ENCODE data around the gene SYTL5. TPM values are rescaled to one million over a fixed set of nuclear protein-coding genes. Genes with fewer than 3 reads are reported as not detected.

The SYTL5 gene
- polyA plus RNA-seq, 1 donor (not counting 4 experiments of a cell fraction or from before 2014, with no cell fraction given), result 0.09 TPM

DNA sequence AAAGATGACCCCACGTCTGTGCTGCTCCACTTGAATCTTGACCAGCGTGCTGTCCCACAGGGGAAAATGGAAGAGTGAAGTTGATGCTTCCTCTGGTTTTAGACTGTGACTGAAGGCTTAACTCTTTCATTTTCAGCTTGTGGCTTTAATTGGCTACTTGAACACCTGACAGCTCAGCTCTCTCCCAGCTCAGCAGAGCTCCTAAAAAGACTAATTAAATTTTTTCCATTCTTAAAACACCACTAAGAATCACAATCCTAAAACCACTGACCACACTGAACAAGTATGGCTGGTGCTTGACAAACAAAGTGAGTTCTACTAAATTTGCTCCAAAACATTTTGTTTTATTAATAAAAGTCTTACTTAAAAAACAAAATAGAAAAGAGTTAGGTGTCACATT, 142.7 kb downstream of the SYTL5 start:
- H3K9me1 ChIP-seq (ENCODE audit: control insufficient read depth, extremely low read depth, insufficient read depth, low read length), result no peaks in the 10 kb centered on the region
- H3K9ac ChIP-seq (ENCODE audit: control insufficient read depth, extremely low read depth, insufficient read depth, low read length), result no peak overlapping the region
- no peak for FAIRE-seq
- DNase-seq (ENCODE audit: low read depth, low spot score), result no peak
- H3K27me3 ChIP-seq (ENCODE audit: control insufficient read depth, extremely low read depth, insufficient read depth, low read length), result no peaks in the 10 kb centered on the region
- H3K36me3 ChIP-seq (ENCODE audit: control insufficient read depth in 2 of 2, extremely low read depth in 1 of 2, insufficient read depth in 2 of 2, low read length in 2 of 2), result no peaks in the 10 kb centered on the region
- no peaks in the 10 kb centered on the region for H3K79me2 ChIP-seq (ENCODE audit: control insufficient read depth, insufficient read depth, low read length)
- no peaks in the 10 kb centered on the region for H4K20me1 ChIP-seq (ENCODE audit: control insufficient read depth, extremely low read depth, insufficient read depth, low read length)
- no peak overlapping the region for H3K4me3 ChIP-seq (ENCODE audit: control insufficient read depth in 2 of 3, extremely low read depth in 1 of 3, insufficient read depth in 2 of 3, low read depth in 1 of 3, low read length in 3 of 3)
- no peak overlapping the region for H3K27ac ChIP-seq (ENCODE audit: control insufficient read depth, insufficient read depth, low read length)
- dilution Hi-C loops (cut with MboI; ENCODE audit: extremely low pct_ligation_motif_present, low sequenced_read_pairs), result no loop called here
- TF ChIP-seq, protein P1, sequence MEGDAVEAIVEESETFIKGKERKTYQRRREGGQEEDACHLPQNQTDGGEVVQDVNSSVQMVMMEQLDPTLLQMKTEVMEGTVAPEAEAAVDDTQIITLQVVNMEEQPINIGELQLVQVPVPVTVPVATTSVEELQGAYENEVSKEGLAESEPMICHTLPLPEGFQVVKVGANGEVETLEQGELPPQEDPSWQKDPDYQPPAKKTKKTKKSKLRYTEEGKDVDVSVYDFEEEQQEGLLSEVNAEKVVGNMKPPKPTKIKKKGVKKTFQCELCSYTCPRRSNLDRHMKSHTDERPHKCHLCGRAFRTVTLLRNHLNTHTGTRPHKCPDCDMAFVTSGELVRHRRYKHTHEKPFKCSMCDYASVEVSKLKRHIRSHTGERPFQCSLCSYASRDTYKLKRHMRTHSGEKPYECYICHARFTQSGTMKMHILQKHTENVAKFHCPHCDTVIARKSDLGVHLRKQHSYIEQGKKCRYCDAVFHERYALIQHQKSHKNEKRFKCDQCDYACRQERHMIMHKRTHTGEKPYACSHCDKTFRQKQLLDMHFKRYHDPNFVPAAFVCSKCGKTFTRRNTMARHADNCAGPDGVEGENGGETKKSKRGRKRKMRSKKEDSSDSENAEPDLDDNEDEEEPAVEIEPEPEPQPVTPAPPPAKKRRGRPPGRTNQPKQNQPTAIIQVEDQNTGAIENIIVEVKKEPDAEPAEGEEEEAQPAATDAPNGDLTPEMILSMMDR (optimal IDR thresholded peaks at IDR 0.05 in 1 of 3, IDR thresholded peaks at IDR 0.05 in 1 of 3, conservative IDR thresholded peaks at IDR 0.05 in 1 of 3; ENCODE audit: extremely low read depth in 1 of 3, insufficient read depth in 2 of 3, low read length in 3 of 3), result no peak
- no peak for TF ChIP-seq EZH2 (IDR thresholded peaks at IDR 0.05; ENCODE audit: low read length)
- H2AFZ ChIP-seq (ENCODE audit: control insufficient read depth, low read length), result no peak overlapping the region
- no peaks in the 10 kb centered on the region for H3K9me3 ChIP-seq (ENCODE audit: control insufficient read depth, low read depth, low read length)
- H3K4me1 ChIP-seq (ENCODE audit: control insufficient read depth, extremely low read depth, insufficient read depth, low read length), result no peaks in the 10 kb centered on the region
- no peak overlapping the region for H3K4me2 ChIP-seq (ENCODE audit: control insufficient read depth, extremely low read depth, insufficient read depth, low read depth, low read length)

DNA sequence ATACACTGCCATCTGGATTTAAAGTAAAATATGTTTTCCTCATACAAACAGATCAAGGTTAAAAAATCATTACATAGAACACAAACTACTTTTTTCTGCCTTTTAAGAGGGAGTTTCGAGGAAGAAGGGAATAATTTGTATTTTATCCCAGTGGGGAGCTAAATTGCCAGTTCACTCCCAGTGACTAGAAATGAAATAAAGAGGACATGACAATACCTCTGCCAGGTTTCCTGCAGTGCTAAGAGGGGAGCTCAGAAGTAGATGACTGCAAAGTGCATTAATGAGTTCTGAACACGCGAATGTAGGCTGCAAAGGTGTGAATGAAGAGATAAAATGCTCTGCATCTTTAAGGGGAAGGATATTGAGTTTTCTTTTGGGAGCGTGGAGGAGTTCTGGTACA, 144.6 kb downstream of the SYTL5 start:
- no peaks in the 10 kb centered on the region for H3K27me3 ChIP-seq (ENCODE audit: control insufficient read depth, extremely low read depth, insufficient read depth, low read length)
- no peaks in the 10 kb centered on the region for H3K9me1 ChIP-seq (ENCODE audit: control insufficient read depth, extremely low read depth, insufficient read depth, low read length)
- H3K9ac ChIP-seq (ENCODE audit: control insufficient read depth, extremely low read depth, insufficient read depth, low read length), result no peak overlapping the region
- no peaks in the 10 kb centered on the region for H3K79me2 ChIP-seq (ENCODE audit: control insufficient read depth, insufficient read depth, low read length)
- no peaks in the 10 kb centered on the region for H3K36me3 ChIP-seq (ENCODE audit: control insufficient read depth in 2 of 2, extremely low read depth in 1 of 2, insufficient read depth in 2 of 2, low read length in 2 of 2)
- no peak for TF ChIP-seq EZH2 (IDR thresholded peaks at IDR 0.05; ENCODE audit: low read length)
- TF ChIP-seq, protein P1 (optimal IDR thresholded peaks at IDR 0.05 in 1 of 3, IDR thresholded peaks at IDR 0.05 in 1 of 3, conservative IDR thresholded peaks at IDR 0.05 in 1 of 3; ENCODE audit: extremely low read depth in 1 of 3, insufficient read depth in 2 of 3, low read length in 3 of 3), result no peak
- H3K4me1 ChIP-seq (ENCODE audit: control insufficient read depth, extremely low read depth, insufficient read depth, low read length), result no peaks in the 10 kb centered on the region
- DNase-seq (ENCODE audit: low read depth, low spot score), result no peak
- dilution Hi-C loops (cut with MboI; ENCODE audit: extremely low pct_ligation_motif_present, low sequenced_read_pairs), result no loop called here
- H3K4me3 ChIP-seq (ENCODE audit: control insufficient read depth in 2 of 3, extremely low read depth in 1 of 3, insufficient read depth in 2 of 3, low read depth in 1 of 3, low read length in 3 of 3), result no peak overlapping the region
- H2AFZ ChIP-seq (ENCODE audit: control insufficient read depth, low read length), result no peak overlapping the region
- no peak overlapping the region for H3K4me2 ChIP-seq (ENCODE audit: control insufficient read depth, extremely low read depth, insufficient read depth, low read depth, low read length)
- no peak overlapping the region for H3K27ac ChIP-seq (ENCODE audit: control insufficient read depth, insufficient read depth, low read length)
- no peaks in the 10 kb centered on the region for H3K9me3 ChIP-seq (ENCODE audit: control insufficient read depth, low read depth, low read length)
- FAIRE-seq, result no peak
- H4K20me1 ChIP-seq (ENCODE audit: control insufficient read depth, extremely low read depth, insufficient read depth, low read length), result no peaks in the 10 kb centered on the region
